Endometrial microvascular endothelial cells (primary cell): ENCODE measurements around the gene DCTN2. TPM values are rescaled to one million over a fixed set of nuclear protein-coding genes. Genes with fewer than 3 reads are reported as not detected.

Source experiments
- total RNA-seq: library from RNA; depleted of rRNA; stranded (reverse); fragments of >200 nt; gene quantifications from one replicate; pipeline ENCODE4 v1.2.3, GENCODE V29; 2015; ENCODE audit errors: inconsistent ontology term

Gene DCTN2
- total RNA-seq, 1 donor from 2014 or later, result 221 TPM

Other genes with a start within 250 kb of the DCTN2 start
- gene R3HDM2, start 116.1 kb downstream of the DCTN2 start, total RNA-seq, result 16.8 TPM
- not detected for gene INHBC, start 112.4 kb downstream of the DCTN2 start, total RNA-seq
- not detected for gene INHBE, start 91.9 kb downstream of the DCTN2 start, total RNA-seq
- gene GLI1, start 87.4 kb downstream of the DCTN2 start, total RNA-seq, result not detected
- gene ARHGAP9, start 67.3 kb downstream of the DCTN2 start, total RNA-seq, result not detected
- 119 TPM for gene MARS1, start 59.1 kb downstream of the DCTN2 start, total RNA-seq
- gene DDIT3, start 26.7 kb downstream of the DCTN2 start, total RNA-seq, result 6.6 TPM
- 8.7 TPM for gene MBD6, start 24.4 kb downstream of the DCTN2 start, total RNA-seq
- not detected for gene KIF5A, start 2.9 kb upstream of the DCTN2 start, total RNA-seq
- 12.5 TPM for gene PIP4K2C, start 44.0 kb upstream of the DCTN2 start, total RNA-seq
- gene DTX3, start 57.6 kb upstream of the DCTN2 start, total RNA-seq, result 6.2 TPM
- 0.09 TPM for gene ARHGEF25, start 64.2 kb upstream of the DCTN2 start, total RNA-seq
- gene B4GALNT1, start 86.0 kb upstream of the DCTN2 start, total RNA-seq, result 0.19 TPM
- gene OS9, start 146.9 kb upstream of the DCTN2 start, total RNA-seq, result 295 TPM
- 1.2 TPM for gene AGAP2, start 191.6 kb upstream of the DCTN2 start, total RNA-seq
- 37.3 TPM for gene TSPAN31, start 197.8 kb upstream of the DCTN2 start, total RNA-seq
- gene CDK4, start 205.1 kb upstream of the DCTN2 start, total RNA-seq, result 291 TPM
- gene MARCHF9, start 207.9 kb upstream of the DCTN2 start, total RNA-seq, result 0.37 TPM
- 1.9 TPM for gene CYP27B1, start 219.9 kb upstream of the DCTN2 start, total RNA-seq
- gene METTL1, start 224.9 kb upstream of the DCTN2 start, total RNA-seq, result 15.3 TPM
- 11.7 TPM for gene EEF1AKMT3, start 225.4 kb upstream of the DCTN2 start, total RNA-seq
- 45.9 TPM for gene TSFM, start 235.6 kb upstream of the DCTN2 start, total RNA-seq